Gastroesophageal sphincter (tissue), 4 donors: ENCODE measurements around the gene ZNF808. TPM values are rescaled to one million over a fixed set of nuclear protein-coding genes. Genes with fewer than 3 reads are reported as not detected.
"Not testable (repeated sequence)": the region's sequence is repeated elsewhere in the genome, so short reads cannot be mapped to it uniquely, and the experiment has no call there.

Experiments used
- ATAC-seq: fragments of 150-250 bp; one replicate; pipeline ENCODE4 v1.9.1; 2016; ENCODE audit warnings: mild to moderate bottlenecking, moderate library complexity
- H3K27ac ChIP-seq, 4 donors: fragments of 200-600 bp; sonication (generic) in 3 of 4; 1 replicate in 3 of 4; 2 replicates in 1 of 4; pipeline ENCODE4 v1.5.1; 2016 to 2019
- H3K27me3 ChIP-seq: fragments of 200-600 bp; sonication (generic); one replicate; pipeline ENCODE4 v1.5.1; 2019
- H3K36me3 ChIP-seq, 2 donors: fragments of 200-600 bp; sonication (generic); one replicate each; pipeline ENCODE4 v1.5.1; 2019; ENCODE audit warnings: control low read depth in 1 of 2
- H3K4me1 ChIP-seq, 3 donors: fragments of 200-600 bp; sonication (generic); 1 replicate in 2 of 3; 2 replicates in 1 of 3; pipeline ENCODE4 v1.5.1; 2016 to 2019; ENCODE audit warnings: control low read depth in 2 of 3
- H3K4me3 ChIP-seq, 2 donors: fragments of 200-600 bp; sonication (generic); one replicate each; pipeline ENCODE4 v1.5.1; 2019; ENCODE audit warnings: mild to moderate bottlenecking in 1 of 2, moderate library complexity in 1 of 2
- H3K9me3 ChIP-seq, 3 donors: fragments of 200-600 bp; sonication (generic); one replicate each; pipeline ENCODE4 v1.5.1; 2017 to 2019; ENCODE audit warnings: control low read depth in 2 of 3
- CTCF ChIP-seq, 4 experiments: fragments of 200-600 bp in 2 of 4; fragments of 450-650 bp in 2 of 4; sonication (generic) in 1 of 4; IDR thresholded peaks; one replicate each; pipeline ENCODE4 v1.5.1; 2017 to 2019; ENCODE audit warnings: antibody characterized with exemption in 4 of 4, mild to moderate bottlenecking in 2 of 4, moderate library complexity in 2 of 4
- EP300 ChIP-seq: sonication (generic); formaldehyde crosslinking; IDR thresholded peaks from one replicate; pipeline ENCODE4 v1.6.1; 2017; ENCODE audit warnings: antibody characterized with exemption, mild to moderate bottlenecking
- POLR2A ChIP-seq, 2 donors: fragments of 450-650 bp; IDR thresholded peaks; one replicate each; pipeline ENCODE4 v1.6.1; 2017; ENCODE audit warnings: antibody characterized with exemption in 2 of 2, mild to moderate bottlenecking in 2 of 2, moderate library complexity in 1 of 2
- POLR2AphosphoS5 ChIP-seq: sonication (generic); formaldehyde crosslinking; IDR thresholded peaks from one replicate; pipeline ENCODE4 v1.6.1; 2017; ENCODE audit warnings: antibody characterized with exemption
- WGBS, 2 donors: methylation state at CpG; one replicate each; pipeline ENCODE4 v1.1.5; 2018; ENCODE audit warnings: low coverage in 1 of 2; 5-methylcytosine and 5-hydroxymethylcytosine counted together
- total RNA-seq, 4 donors: library from RNA; depleted of rRNA; stranded (reverse); fragments of >200 nt; gene quantifications; one replicate each; pipeline ENCODE4 v1.1.0, GENCODE V29; 2016

Gene ZNF808
- total RNA-seq, 4 donors from 2014 or later = 13.1 to 33.2 (median 22.2) TPM

- 0 to 20% methylated on average over 2 to 7 of the region's 28 CpGs for WGBS, 2 donors
- H3K4me1 ChIP-seq = peaks cover 0 to 7% (median 0%) of the 10 kb centered on the region in 3 donors
- TF ChIP-seq POLR2A (IDR thresholded peaks at IDR 0.05) = no peak
- TF ChIP-seq CTCF (IDR thresholded peaks at IDR 0.05) = peak in 1 of 4 experiments; percentile 58
- no peak for TF ChIP-seq POLR2AphosphoS5
- no peak for TF ChIP-seq EP300
- H3K9me3 ChIP-seq = peaks cover 0 to 75% (median 0%) of the 10 kb centered on the region in 3 donors
- H3K27me3 ChIP-seq = no peaks in the 10 kb centered on the region
- H3K36me3 ChIP-seq = peaks cover 0 to 21% of the 10 kb centered on the region in 2 donors
- peak overlapping the region; percentile 28 to 39 for H3K4me3 ChIP-seq
- ATAC-seq = peak; percentile 57
- H3K27ac ChIP-seq = peak overlapping the region in 2 of 4 donors; percentile 12 to 32
Observed at GRCh38 chr19:52492994-52493470, 34.4 kb upstream of the ZNF808 start.

GRCh38 chr19:52494518-52494917 is 33.0 kb upstream of the ZNF808 start:
- no peaks in the 10 kb centered on the region for H3K27me3 ChIP-seq
- ATAC-seq = no peak

GRCh38 chr19:52498571-52498970 is 28.9 kb upstream of the ZNF808 start:
- Histone ChIP-seq H3K27me3 (no peaks in the 10 kb centered on the region), H3K9me3 (peaks cover 0 to 63% (median 0%) of the 10 kb centered on the region in 3 donors), H3K4me3 (no peak overlapping the region), H3K4me1 (peaks cover 0 to under 1% (median 0%) of the 10 kb centered on the region in 3 donors), H3K27ac (no peak overlapping the region), H3K36me3 (peaks cover 0 to 57% of the 10 kb centered on the region in 2 donors)
- no peak for TF ChIP-seq POLR2A (IDR thresholded peaks at IDR 0.05)
- no peak for TF ChIP-seq POLR2AphosphoS5
- TF ChIP-seq CTCF (IDR thresholded peaks at IDR 0.05) = no peak
- 95 to 97% methylated on average over 4 to 6 of the region's 8 CpGs for WGBS, 2 donors
- ATAC-seq = no peak

More at GRCh38 chr19:52494518-52494917, 33.0 kb upstream of the ZNF808 start:
- H3K4me1 ChIP-seq = peaks cover 0 to 7% (median 0%) of the 10 kb centered on the region in 3 donors
- peaks cover 0 to 74% (median 0%) of the 10 kb centered on the region in 3 donors for H3K9me3 ChIP-seq
- H3K27ac ChIP-seq = no peak overlapping the region
- peaks cover 0 to 31% of the 10 kb centered on the region in 2 donors for H3K36me3 ChIP-seq
- 64 to 82% methylated on average over 3 of the region's 3 CpGs for WGBS, 2 donors
- no peak for TF ChIP-seq EP300
- H3K4me3 ChIP-seq = no peak overlapping the region

GRCh38 chr19:52500474-52500873 is 27.0 kb upstream of the ZNF808 start:
- Histone ChIP-seq H3K36me3 (peaks cover 0 to 75% of the 10 kb centered on the region in 2 donors), H3K9me3 (peaks cover 0 to 66% (median 0%) of the 10 kb centered on the region in 3 donors)
- WGBS, 2 donors = 0 to 22% methylated on average over 1 to 3 of the region's 3 CpGs
- not testable (repeated sequence) for ATAC-seq, H3K27ac ChIP-seq, H3K4me3 ChIP-seq, H3K27me3 ChIP-seq, H3K4me1 ChIP-seq

- not testable (repeated sequence) for H3K4me1 ChIP-seq, H3K27me3 ChIP-seq, H3K4me3 ChIP-seq, ATAC-seq, H3K27ac ChIP-seq
- peaks cover 0 to 78% of the 10 kb centered on the region in 2 donors for H3K36me3 ChIP-seq
- peaks cover 0 to 69% (median 0%) of the 10 kb centered on the region in 3 donors for H3K9me3 ChIP-seq
- WGBS, 2 donors = 86 to 100% methylated on average over 1 of the region's 12 CpGs
Observed at GRCh38 chr19:52500991-52501390, 26.5 kb upstream of the ZNF808 start.

- Histone ChIP-seq H3K27me3 (no peaks in the 10 kb centered on the region), H3K4me3 (no peak overlapping the region), H3K36me3 (peaks cover 0 to 98% of the 10 kb centered on the region in 2 donors), H3K9me3 (peaks cover 0 to 70% (median 0%) of the 10 kb centered on the region in 3 donors), H3K4me1 (no peaks in the 10 kb centered on the region), H3K27ac (no peak overlapping the region)
- WGBS, 2 donors = 98% methylated on average over 5 of the region's 5 CpGs; no CpG with 5 or more reads in 1 of the 2 donors
- TF ChIP-seq CTCF (IDR thresholded peaks at IDR 0.05) (no peak), POLR2A (IDR thresholded peaks at IDR 0.05) (no peak), POLR2AphosphoS5 (no peak)
- no peak for ATAC-seq
Observed at GRCh38 chr19:52507266-52507665, 20.2 kb upstream of the ZNF808 start.
